Natural killer cell (primary cell): Measurements from ENCODE around the gene ANKRD40. TPM values are rescaled to one million over a fixed set of nuclear protein-coding genes. Genes with fewer than 3 reads are reported as not detected.

Experiments used
- ATAC-seq, 3 donors: fragments of 150-1000 bp in 2 of 3; fragments of 200-7000 bp in 1 of 3; cut with Tn5 transposase; 1 replicate in 1 of 3; 2 replicates in 2 of 3; pipeline ENCODE4 v1.10.0; 2021; ENCODE audit warnings: mild to moderate bottlenecking in 2 of 3, moderate library complexity in 2 of 3
- DNase-seq, 2 donors: peaks; one replicate each; pipeline versions ENCODE4 v3.0.0 to v3.0.0-alpha.2; 2013 to 2021; ENCODE audit warnings: mixed read lengths in 1 of 2
- H3K27ac ChIP-seq: one replicate; pipeline ENCODE4 v1.5.1; 2013; ENCODE audit warnings: mild to moderate bottlenecking, low read length
- H3K27me3 ChIP-seq: one replicate; pipeline ENCODE4 v1.6.1; 2013; ENCODE audit warnings: low read length; ENCODE audit not compliant: control insufficient read depth, insufficient read depth
- H3K36me3 ChIP-seq: one replicate; pipeline ENCODE4 v1.6.1; 2013; ENCODE audit warnings: low read length; ENCODE audit not compliant: control insufficient read depth, insufficient read depth
- H3K4me1 ChIP-seq: one replicate; pipeline ENCODE4 v1.6.1; 2013; ENCODE audit warnings: low read length; ENCODE audit not compliant: control insufficient read depth, insufficient read depth
- H3K4me3 ChIP-seq: one replicate; pipeline ENCODE4 v1.5.1; 2013; ENCODE audit warnings: low read length
- H3K9me3 ChIP-seq: one replicate; pipeline ENCODE4 v1.6.1; 2013; ENCODE audit warnings: low read length; ENCODE audit not compliant: control insufficient read depth, insufficient read depth
- H3K27ac Mint-ChIP-seq, 2 donors: one replicate each; pipeline ENCODE4 v1.8.0; 2022; ENCODE audit warnings: mild to moderate bottlenecking in 2 of 2, mixed read lengths in 2 of 2, moderate library complexity in 1 of 2
- H3K27me3 Mint-ChIP-seq, 2 donors: one replicate each; pipeline ENCODE4 v1.8.0; 2022; ENCODE audit warnings: low read depth in 2 of 2, mixed read lengths in 2 of 2
- H3K36me3 Mint-ChIP-seq: one replicate; pipeline ENCODE4 v1.8.0; 2022; ENCODE audit warnings: mixed read lengths
- H3K4me1 Mint-ChIP-seq, 2 donors: one replicate each; pipeline ENCODE4 v1.8.0; 2022; ENCODE audit warnings: mixed read lengths in 2 of 2
- H3K4me3 Mint-ChIP-seq: one replicate; pipeline ENCODE4 v1.8.0; 2022; ENCODE audit warnings: mild to moderate bottlenecking, moderate library complexity, mixed read lengths
- H3K9me3 Mint-ChIP-seq, 2 donors: one replicate each; pipeline ENCODE4 v1.8.0; 2022; ENCODE audit warnings: mixed read lengths in 2 of 2
- WGBS: methylation state at CpG from one replicate; pipeline ENCODE4 v1.1.7; 2013; ENCODE audit warnings: missing lambda C conversion rate; ENCODE audit not compliant: insufficient coverage; 5-methylcytosine and 5-hydroxymethylcytosine counted together
- intact Hi-C: fragments of 100-400 bp; cut with micrococcal nuclease; formaldehyde crosslinking; loops from one replicate; pipeline ENCODE4 v1.14.2; 2022
- total RNA-seq, 4 donors: library from RNA; stranded (reverse); fragments of 120-200 nt in 1 of 4; gene quantifications; one replicate each; pipeline versions ENCODE4 v1.2.3 to v1.2.4, GENCODE V29; 2013 to 2022
- TF ChIP-seq, protein P1 (sequence below): fragments of 200-600 bp; IDR thresholded peaks from one replicate; pipeline ENCODE4 v1.8.0; 2022; ENCODE audit warnings: antibody characterized with exemption

ANKRD40 gene
- total RNA-seq, 3 donors from 2014 or later (not counting 1 experiment from before 2014, with no cell fraction given), result 22.1 to 32.0 (median 30.8) TPM

DNA sequence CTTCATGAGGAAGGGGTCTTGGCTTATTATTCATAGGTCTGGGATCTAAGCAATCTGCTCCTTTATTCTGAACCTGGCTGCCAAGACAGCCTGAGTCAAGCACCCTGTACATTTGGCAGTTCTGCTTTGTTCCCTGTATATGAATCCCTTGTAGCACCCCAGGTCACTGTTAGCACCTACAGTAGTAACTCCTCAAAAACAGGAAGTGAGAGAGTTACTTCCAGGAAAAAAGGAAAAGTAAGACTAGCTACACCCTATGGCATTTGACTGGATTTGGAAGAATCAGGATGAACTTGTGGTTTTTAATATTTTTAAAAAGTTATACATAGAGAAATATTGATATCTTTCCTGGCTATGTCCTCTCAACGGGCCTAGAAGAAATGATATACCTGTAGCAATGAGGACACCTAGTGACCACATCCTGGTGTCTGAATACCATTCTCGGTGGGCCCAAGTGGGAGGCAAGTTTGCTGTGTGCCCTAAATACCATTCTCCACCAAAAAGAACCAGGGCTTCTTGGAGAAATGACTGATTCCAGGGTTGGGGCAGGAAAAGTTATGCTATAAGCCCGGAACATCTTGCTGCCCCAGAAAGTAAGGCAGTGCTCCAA lies 9.9 kb downstream of the ANKRD40 start:
- TF ChIP-seq, protein P1, sequence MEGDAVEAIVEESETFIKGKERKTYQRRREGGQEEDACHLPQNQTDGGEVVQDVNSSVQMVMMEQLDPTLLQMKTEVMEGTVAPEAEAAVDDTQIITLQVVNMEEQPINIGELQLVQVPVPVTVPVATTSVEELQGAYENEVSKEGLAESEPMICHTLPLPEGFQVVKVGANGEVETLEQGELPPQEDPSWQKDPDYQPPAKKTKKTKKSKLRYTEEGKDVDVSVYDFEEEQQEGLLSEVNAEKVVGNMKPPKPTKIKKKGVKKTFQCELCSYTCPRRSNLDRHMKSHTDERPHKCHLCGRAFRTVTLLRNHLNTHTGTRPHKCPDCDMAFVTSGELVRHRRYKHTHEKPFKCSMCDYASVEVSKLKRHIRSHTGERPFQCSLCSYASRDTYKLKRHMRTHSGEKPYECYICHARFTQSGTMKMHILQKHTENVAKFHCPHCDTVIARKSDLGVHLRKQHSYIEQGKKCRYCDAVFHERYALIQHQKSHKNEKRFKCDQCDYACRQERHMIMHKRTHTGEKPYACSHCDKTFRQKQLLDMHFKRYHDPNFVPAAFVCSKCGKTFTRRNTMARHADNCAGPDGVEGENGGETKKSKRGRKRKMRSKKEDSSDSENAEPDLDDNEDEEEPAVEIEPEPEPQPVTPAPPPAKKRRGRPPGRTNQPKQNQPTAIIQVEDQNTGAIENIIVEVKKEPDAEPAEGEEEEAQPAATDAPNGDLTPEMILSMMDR, result no peak
- 68% methylated on average over 3 of the region's 3 CpGs for WGBS
- Mint-ChIP-seq H3K27ac (no peak overlapping the region), H3K9me3 (no peaks in the 10 kb centered on the region), H3K27me3 (no peaks in the 10 kb centered on the region), H3K4me1 (peaks cover 14 to 16% of the 10 kb centered on the region in 2 donors), H3K36me3 (peaks cover 19% of the 10 kb centered on the region), H3K4me3 (no peak overlapping the region)
- DNase-seq (peak in 1 of 2 donors; percentile 21), ATAC-seq (no peak)
- intact Hi-C loops, result no loop called here
- H3K27me3 ChIP-seq, result no peaks in the 10 kb centered on the region
- no peaks in the 10 kb centered on the region for H3K4me1 ChIP-seq
- H3K9me3 ChIP-seq, result no peaks in the 10 kb centered on the region
- no peak overlapping the region for H3K4me3 ChIP-seq
- no peak overlapping the region for H3K27ac ChIP-seq
- H3K36me3 ChIP-seq, result peaks cover 73% of the 10 kb centered on the region

DNA sequence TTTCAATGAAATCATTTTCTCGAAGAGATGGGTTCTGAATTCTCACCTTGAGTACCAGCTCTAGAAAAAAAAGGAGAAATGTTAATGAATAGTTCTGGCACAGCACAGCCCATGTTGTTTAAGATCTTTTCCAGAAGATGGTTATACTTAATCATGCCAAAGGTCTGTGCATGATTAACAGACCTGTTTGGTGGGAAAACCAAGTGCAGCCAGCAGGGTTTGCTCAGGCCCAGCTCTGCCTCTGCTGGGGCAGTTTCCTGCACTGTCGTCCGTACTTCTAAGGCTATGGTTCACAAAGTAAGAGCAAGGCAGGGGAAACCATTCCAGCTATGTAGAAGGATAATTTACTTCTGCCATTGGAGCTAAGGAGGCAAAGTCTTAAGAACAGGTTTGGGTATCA lies 10.7 kb downstream of the ANKRD40 start:
- DNase-seq (no peak), ATAC-seq (no peak)
- Mint-ChIP-seq H3K4me1 (peaks cover 14 to 15% of the 10 kb centered on the region in 2 donors), H3K4me3 (no peak overlapping the region), H3K36me3 (peaks cover 19% of the 10 kb centered on the region), H3K9me3 (no peaks in the 10 kb centered on the region), H3K27ac (peak overlapping the region in 1 of 2 donors; percentile 3), H3K27me3 (no peaks in the 10 kb centered on the region)
- no peaks in the 10 kb centered on the region for H3K27me3 ChIP-seq
- H3K4me1 ChIP-seq, result no peaks in the 10 kb centered on the region
- no peak overlapping the region for H3K27ac ChIP-seq
- 98% methylated on average over 3 of the region's 3 CpGs for WGBS
- H3K36me3 ChIP-seq, result peaks cover 73% of the 10 kb centered on the region
- H3K9me3 ChIP-seq, result no peaks in the 10 kb centered on the region
- intact Hi-C loops, result no loop called here
- no peak overlapping the region for H3K4me3 ChIP-seq
- TF ChIP-seq, protein P1, result no peak

DNA sequence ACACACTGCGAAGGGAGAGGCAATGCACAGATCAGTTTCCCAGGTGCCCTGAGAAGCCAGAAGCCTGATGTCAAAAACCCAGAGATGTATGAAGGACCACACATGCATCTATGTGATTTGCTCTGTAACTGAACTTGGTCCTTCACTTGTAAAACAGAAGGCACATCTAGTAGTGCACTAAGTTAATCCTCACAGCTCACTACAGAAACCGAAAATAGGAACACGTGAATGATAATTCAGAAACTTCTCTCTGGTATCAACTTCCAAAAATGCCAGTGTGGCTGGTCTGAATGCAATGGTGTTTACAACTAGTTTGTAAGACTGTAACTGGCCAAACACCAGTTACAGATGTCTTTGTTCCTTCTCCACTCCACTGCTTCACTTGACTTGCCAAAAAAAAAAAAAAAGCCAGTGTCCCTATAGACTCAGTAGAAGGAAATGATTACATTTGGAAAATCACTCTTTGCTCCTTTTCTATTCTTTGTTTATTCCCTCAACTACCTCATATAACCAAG lies 11.3 kb downstream of the ANKRD40 start:
- peaks cover 19% of the 10 kb centered on the region for H3K36me3 Mint-ChIP-seq
- peaks cover 9 to 10% of the 10 kb centered on the region in 2 donors for H3K4me1 Mint-ChIP-seq
- H3K36me3 ChIP-seq, result peaks cover 70% of the 10 kb centered on the region
- intact Hi-C loops, result no loop called here
- no peak overlapping the region for H3K27ac Mint-ChIP-seq
- 91% methylated on average over 3 of the region's 3 CpGs for WGBS
- H3K9me3 Mint-ChIP-seq, result no peaks in the 10 kb centered on the region
- H3K27me3 ChIP-seq, result no peaks in the 10 kb centered on the region
- H3K9me3 ChIP-seq, result no peaks in the 10 kb centered on the region
- H3K27ac ChIP-seq, result no peak overlapping the region
- H3K27me3 Mint-ChIP-seq, result no peaks in the 10 kb centered on the region
- DNase-seq (no peak), ATAC-seq (no peak)
- TF ChIP-seq, protein P1, result no peak
- H3K4me1 ChIP-seq, result no peaks in the 10 kb centered on the region
- H3K4me3 Mint-ChIP-seq, result no peak overlapping the region
- H3K4me3 ChIP-seq, result no peak overlapping the region
